NCI-H2171 treated with DMSO at 0.1 percent for 48 hours (cell line): ENCODE data around the gene GLP2R.

Experiments used
- DNase-seq: peaks from one replicate; lab custom pipeline; 2025; lab: John Stamatoyannopoulos, UW

Gene GLP2R

GRCh38 chr17:9813166-9813565, 12.6 kb upstream of the GLP2R start:
- DNase-seq, result no peak

GRCh38 chr17:9814337-9814945, 11.3 kb upstream of the GLP2R start:
- DNase-seq, result no peak

GRCh38 chr17:9816472-9816871, 9.3 kb upstream of the GLP2R start:
- DNase-seq, result no peak

GRCh38 chr17:9817086-9817485, 8.6 kb upstream of the GLP2R start:
- DNase-seq, result peak; percentile 83

- DNase-seq, result peak; percentile 13
These were observed 7.0 kb upstream of the GLP2R start for GRCh38 chr17:9818760-9819159.

- no peak for DNase-seq
These were observed 5.3 kb upstream of the GLP2R start for GRCh38 chr17:9820448-9820847.

GRCh38 chr17:9821921-9822320, 3.8 kb upstream of the GLP2R start, which contains the start of gene GSG1L2:
GSG1L2 (minus strand) TSS chr17:9822079; CDS start chr17:9822071, 8 bp downstream.
- DNase-seq, result peak; percentile 93

GRCh38 chr17:9824094-9824493, 1.6 kb upstream of the GLP2R start:
- DNase-seq, result no peak

- DNase-seq, result no peak
These were observed 856 bp upstream of the GLP2R start for GRCh38 chr17:9824797-9825338.

- no peak for DNase-seq
These were observed 2.9 kb downstream of the GLP2R start for GRCh38 chr17:9828296-9829295.

- DNase-seq, result no peak
These were observed 3.6 kb downstream of the GLP2R start for GRCh38 chr17:9829343-9829742.

- DNase-seq, result no peak
These were observed 5.0 kb downstream of the GLP2R start for GRCh38 chr17:9830711-9831110.

- no peak for DNase-seq
These were observed 8.2 kb downstream of the GLP2R start for GRCh38 chr17:9833922-9834321.

GRCh38 chr17:9837551-9838471, 12.1 kb downstream of the GLP2R start:
- DNase-seq, result no peak

- no peak for DNase-seq
These were observed 13.7 kb downstream of the GLP2R start for GRCh38 chr17:9839433-9839832.

GRCh38 chr17:9842057-9842758, 16.5 kb downstream of the GLP2R start:
- DNase-seq, result no peak

GRCh38 chr17:9843152-9844010, 17.7 kb downstream of the GLP2R start:
- no peak for DNase-seq

- no peak for DNase-seq
These were observed 18.4 kb downstream of the GLP2R start for GRCh38 chr17:9844153-9844552.

GRCh38 chr17:9845306-9845705, 19.6 kb downstream of the GLP2R start:
- no peak for DNase-seq

GRCh38 chr17:9850151-9850550, 24.4 kb downstream of the GLP2R start:
- DNase-seq, result peak; percentile 6
